ENCODE results near the gene CADM1. TPM values are rescaled to one million over a fixed set of nuclear protein-coding genes. Genes with fewer than 3 reads are reported as not detected.

Gene CADM1
- total RNA-seq, 4 donors from 2014 or later: 17.1 to 49.8 (median 30.7) TPM

GRCh38 chr11:115185931-115186330, 318.3 kb downstream of the CADM1 start:
- Histone ChIP-seq H3K27me3 (no peaks in the 10 kb centered on the region), H3K36me3 (no peaks in the 10 kb centered on the region), H3K4me1 (no peaks in the 10 kb centered on the region), H3K9me3 (no peaks in the 10 kb centered on the region), H3K27ac (no peak overlapping the region), H3K4me3 (no peak overlapping the region)
- no peak for DNase-seq (ENCODE audit: low spot score in 2 of 2)
- TF ChIP-seq POLR2A (IDR thresholded peaks at IDR 0.05) (no peak), EP300 (IDR thresholded peaks at IDR 0.05) (no peak), CTCF (IDR thresholded peaks at IDR 0.05) (no peak)
- WGBS, 2 donors: 42 to 46% methylated on average over 5 of the region's 5 CpGs

DNA sequence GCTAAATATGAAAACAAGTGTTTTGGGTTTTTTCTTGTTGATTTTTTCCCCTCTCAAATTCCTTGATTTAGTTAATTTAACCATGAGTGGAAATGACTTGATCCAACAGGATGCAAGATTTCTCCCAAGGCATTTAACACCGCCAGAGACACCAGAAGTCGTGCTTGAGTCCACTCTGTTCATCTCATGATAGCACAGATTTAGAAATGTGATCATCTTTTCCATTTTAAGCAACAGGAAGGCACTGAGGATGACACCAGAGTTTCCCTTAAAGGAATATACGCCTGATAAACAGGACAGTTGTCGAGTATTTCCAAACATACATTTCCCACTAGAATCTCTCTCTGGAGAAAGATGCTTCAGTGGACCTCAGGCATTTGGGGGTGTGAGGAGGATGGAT, 318.7 kb downstream of the CADM1 start:
- no peaks in the 10 kb centered on the region for H3K4me1 ChIP-seq
- H3K27ac ChIP-seq: no peak overlapping the region
- TF ChIP-seq CTCF (IDR thresholded peaks at IDR 0.05): no peak
- H3K9me3 ChIP-seq: no peaks in the 10 kb centered on the region
- 70 to 75% methylated on average over 4 of the region's 4 CpGs for WGBS, 2 donors
- H3K4me3 ChIP-seq: no peak overlapping the region
- DNase-seq (ENCODE audit: low spot score in 2 of 2): no peak
- no peaks in the 10 kb centered on the region for H3K36me3 ChIP-seq
- H3K27me3 ChIP-seq: no peaks in the 10 kb centered on the region

- WGBS, 2 donors: 88 to 90% methylated on average over 5 of the region's 5 CpGs
- H3K4me1 ChIP-seq: no peaks in the 10 kb centered on the region
- no peaks in the 10 kb centered on the region for H3K27me3 ChIP-seq
- DNase-seq (ENCODE audit: low spot score in 2 of 2): no peak
- TF ChIP-seq POLR2A (IDR thresholded peaks at IDR 0.05) (no peak), EP300 (IDR thresholded peaks at IDR 0.05) (no peak), CTCF (IDR thresholded peaks at IDR 0.05) (no peak)
- no peaks in the 10 kb centered on the region for H3K9me3 ChIP-seq
- H3K36me3 ChIP-seq: no peaks in the 10 kb centered on the region
- H3K4me3 ChIP-seq: no peak overlapping the region
- H3K27ac ChIP-seq: no peak overlapping the region
Observed at GRCh38 chr11:115184901-115185300, 319.3 kb downstream of the CADM1 start.

GRCh38 chr11:115183830-115184229, 320.4 kb downstream of the CADM1 start:
- WGBS, 2 donors: 76 to 83% methylated on average over 6 of the region's 6 CpGs
- no peaks in the 10 kb centered on the region for H3K27me3 ChIP-seq
- no peaks in the 10 kb centered on the region for H3K4me1 ChIP-seq
- H3K27ac ChIP-seq: no peak overlapping the region
- no peak overlapping the region for H3K4me3 ChIP-seq
- no peaks in the 10 kb centered on the region for H3K36me3 ChIP-seq
- no peaks in the 10 kb centered on the region for H3K9me3 ChIP-seq
- TF ChIP-seq EP300 (IDR thresholded peaks at IDR 0.05): no peak
- TF ChIP-seq POLR2A (IDR thresholded peaks at IDR 0.05): no peak
- no peak for TF ChIP-seq CTCF (IDR thresholded peaks at IDR 0.05)
- no peak for DNase-seq (ENCODE audit: low spot score in 2 of 2)

DNA sequence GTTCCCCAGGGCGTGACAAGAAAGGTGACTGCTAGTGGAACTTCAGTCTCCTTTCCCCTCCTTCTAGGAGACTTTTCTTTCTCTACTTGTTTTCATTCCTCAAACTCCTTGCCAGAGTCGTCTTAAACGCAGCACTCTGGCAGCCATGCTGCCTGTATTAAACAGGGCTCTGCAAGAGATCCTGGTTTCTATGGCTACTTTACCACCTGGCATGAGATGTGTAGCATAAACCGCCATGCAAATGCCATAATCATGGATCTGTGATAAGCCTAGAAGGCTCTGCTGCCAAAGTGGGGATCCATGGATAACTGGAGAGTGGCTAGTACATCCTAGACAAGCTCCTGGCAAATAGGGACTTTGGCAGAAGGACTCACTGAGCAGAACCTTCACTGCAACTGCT, 321.1 kb downstream of the CADM1 start:
- 88 to 90% methylated on average over 4 of the region's 4 CpGs for WGBS, 2 donors
- no peak for TF ChIP-seq POLR2A (IDR thresholded peaks at IDR 0.05)
- TF ChIP-seq CTCF (IDR thresholded peaks at IDR 0.05): no peak
- TF ChIP-seq EP300 (IDR thresholded peaks at IDR 0.05): no peak
- Histone ChIP-seq H3K4me1 (no peaks in the 10 kb centered on the region), H3K27me3 (no peaks in the 10 kb centered on the region), H3K9me3 (no peaks in the 10 kb centered on the region), H3K36me3 (no peaks in the 10 kb centered on the region), H3K4me3 (no peak overlapping the region), H3K27ac (no peak overlapping the region)
- DNase-seq (ENCODE audit: low spot score in 2 of 2): no peak
